Breast epithelium (tissue), 4 donors: Measurements from ENCODE around the gene FRMD3. TPM values are rescaled to one million over a fixed set of nuclear protein-coding genes. Genes with fewer than 3 reads are reported as not detected.
"Not testable (repeated sequence)": the region's sequence is repeated elsewhere in the genome, so short reads cannot be mapped to it uniquely, and the experiment has no call there.

Experiments used
- DNase-seq, 2 donors: peaks; one replicate each; pipeline ENCODE4 v3.0.0-alpha.2; 2019; ENCODE audit warnings: low spot score in 2 of 2
- H3K27ac ChIP-seq, 2 donors: fragments of 200-600 bp; sonication (generic) in 1 of 2; one replicate each; pipeline ENCODE4 v1.5.1; 2016 to 2019; ENCODE audit warnings: mild to moderate bottlenecking in 1 of 2
- H3K27me3 ChIP-seq, 2 donors: fragments of 200-600 bp; sonication (generic) in 1 of 2; one replicate each; pipeline versions ENCODE4 v1.5.1 to v1.6.0; 2017 to 2019; ENCODE audit warnings: control low read depth in 1 of 2, mild to moderate bottlenecking in 1 of 2
- H3K36me3 ChIP-seq: fragments of 200-600 bp; one replicate; pipeline ENCODE4 v1.5.1; 2019
- H3K4me1 ChIP-seq, 2 donors: fragments of 200-600 bp; sonication (generic); one replicate each; pipeline ENCODE4 v1.5.1; 2016 to 2019; ENCODE audit warnings: control low read depth in 1 of 2
- H3K4me3 ChIP-seq, 3 donors: fragments of 200-600 bp; sonication (generic); 1 replicate in 2 of 3; 2 replicates in 1 of 3; pipeline ENCODE4 v1.5.1; 2016 to 2019; ENCODE audit warnings: mild to moderate bottlenecking in 3 of 3, moderate library complexity in 2 of 3
- H3K9me3 ChIP-seq, 2 donors: fragments of 200-600 bp; sonication (generic) in 1 of 2; one replicate each; pipeline ENCODE4 v1.5.1; 2016 to 2019; ENCODE audit warnings: control low read depth in 1 of 2
- CTCF ChIP-seq, 3 donors: fragments of 450-650 bp; IDR thresholded peaks; one replicate each; pipeline ENCODE4 v1.5.1; 2016 to 2017; ENCODE audit warnings: antibody characterized with exemption in 3 of 3, mild to moderate bottlenecking in 3 of 3, moderate library complexity in 3 of 3
- POLR2A ChIP-seq: fragments of 450-650 bp; IDR thresholded peaks from one replicate; pipeline ENCODE4 v1.6.1; 2016; ENCODE audit warnings: antibody characterized with exemption, mild to moderate bottlenecking, moderate library complexity
- POLR2AphosphoS5 ChIP-seq, 3 donors: sonication (generic); formaldehyde crosslinking; IDR thresholded peaks; one replicate each; pipeline ENCODE4 v1.6.1; 2017; ENCODE audit warnings: antibody characterized with exemption in 3 of 3
- intact Hi-C: fragments of 100-400 bp; cut with DNase I; formaldehyde crosslinking; loops from one replicate; pipeline ENCODE4 v1.15.1; 2023; ENCODE audit warnings: low total_unique reads
- total RNA-seq, 3 donors: library from RNA; depleted of rRNA; stranded (reverse); fragments of >200 nt; gene quantifications; one replicate each; pipeline ENCODE4 v1.1.0, GENCODE V29; 2016

Gene FRMD3
- total RNA-seq, 3 donors from 2014 or later, result 6.3 to 14.1 (median 14.1) TPM

- TF ChIP-seq POLR2AphosphoS5 (IDR thresholded peaks at IDR 0.05) (no peak), POLR2A (no peak), CTCF (IDR thresholded peaks at IDR 0.05) (no peak)
- Histone ChIP-seq H3K27me3 (no peaks in the 10 kb centered on the region), H3K4me1 (no peaks in the 10 kb centered on the region), H3K36me3 (no peaks in the 10 kb centered on the region), H3K27ac (no peak overlapping the region), H3K4me3 (no peak overlapping the region), H3K9me3 (no peaks in the 10 kb centered on the region)
- intact Hi-C loops, result no loop called here
- DNase-seq, result no peak
These were observed 12.0 kb downstream of the FRMD3 start for GRCh38 chr9:83526211-83526610.

- H3K27ac ChIP-seq, result no peak overlapping the region
- no peaks in the 10 kb centered on the region for H3K9me3 ChIP-seq
- intact Hi-C loops, result no loop called here
- H3K4me3 ChIP-seq, result no peak overlapping the region
- no peaks in the 10 kb centered on the region for H3K36me3 ChIP-seq
- DNase-seq, result no peak
- H3K4me1 ChIP-seq, result no peaks in the 10 kb centered on the region
- no peaks in the 10 kb centered on the region for H3K27me3 ChIP-seq
- TF ChIP-seq POLR2A, result no peak
- no peak for TF ChIP-seq POLR2AphosphoS5 (IDR thresholded peaks at IDR 0.05)
- TF ChIP-seq CTCF (IDR thresholded peaks at IDR 0.05), result no peak
These were observed 14.5 kb downstream of the FRMD3 start for GRCh38 chr9:83523684-83524083.

GRCh38 chr9:83521411-83521810 lies 16.8 kb downstream of the FRMD3 start:
- Histone ChIP-seq H3K4me3 (no peak overlapping the region), H3K27me3 (no peaks in the 10 kb centered on the region), H3K9me3 (no peaks in the 10 kb centered on the region), H3K36me3 (no peaks in the 10 kb centered on the region), H3K27ac (no peak overlapping the region), H3K4me1 (no peaks in the 10 kb centered on the region)
- TF ChIP-seq POLR2A (no peak), CTCF (IDR thresholded peaks at IDR 0.05) (no peak), POLR2AphosphoS5 (IDR thresholded peaks at IDR 0.05) (no peak)
- intact Hi-C loops, result no loop called here
- DNase-seq, result no peak

- intact Hi-C loops, result no loop called here
- H3K4me1 ChIP-seq, result no peaks in the 10 kb centered on the region
- no peaks in the 10 kb centered on the region for H3K36me3 ChIP-seq
- no peaks in the 10 kb centered on the region for H3K9me3 ChIP-seq
- H3K27ac ChIP-seq, result no peak overlapping the region
- no peak for DNase-seq
- H3K27me3 ChIP-seq, result no peaks in the 10 kb centered on the region
- no peak for TF ChIP-seq POLR2A
- TF ChIP-seq CTCF (IDR thresholded peaks at IDR 0.05), result no peak
- TF ChIP-seq POLR2AphosphoS5 (IDR thresholded peaks at IDR 0.05), result no peak
- H3K4me3 ChIP-seq, result no peak overlapping the region
These were observed 17.2 kb downstream of the FRMD3 start for GRCh38 chr9:83521011-83521410.

- H3K4me1 ChIP-seq, result no peaks in the 10 kb centered on the region
- intact Hi-C loops, result no loop called here
- H3K36me3 ChIP-seq, result no peaks in the 10 kb centered on the region
- TF ChIP-seq CTCF (IDR thresholded peaks at IDR 0.05), result no peak
- TF ChIP-seq POLR2A, result no peak
- no peak for TF ChIP-seq POLR2AphosphoS5 (IDR thresholded peaks at IDR 0.05)
- H3K27me3 ChIP-seq, result no peaks in the 10 kb centered on the region
- no peaks in the 10 kb centered on the region for H3K9me3 ChIP-seq
- DNase-seq, result no peak
- H3K27ac ChIP-seq, result no peak overlapping the region
- H3K4me3 ChIP-seq, result no peak overlapping the region
These were observed 17.9 kb downstream of the FRMD3 start for GRCh38 chr9:83520292-83520691.

- H3K9me3 ChIP-seq, H3K27me3 ChIP-seq, H3K4me1 ChIP-seq, intact Hi-C loops, H3K27ac ChIP-seq, DNase-seq, H3K4me3 ChIP-seq, H3K36me3 ChIP-seq: not testable (repeated sequence)
These were observed 20.2 kb downstream of the FRMD3 start for GRCh38 chr9:83517980-83518379.
